SK-N-SH (cell line): Measurements from ENCODE around the gene TFF3. TPM values are rescaled to one million over a fixed set of nuclear protein-coding genes. Genes with fewer than 3 reads are reported as not detected.

Experiments used
- CTCF ChIA-PET: fragments of 300-600, 350-600 bp; formaldehyde crosslinking; extraction: SDS; loops from one replicate; lab custom pipeline; 2021; lab: Yijun Ruan, JAX
- POLR2A ChIA-PET: fragments of 350-600 bp; sonication (Branson Sonifier 250); formaldehyde crosslinking; extraction: SDS; loops from one replicate; lab custom pipeline; 2020; ENCODE audit warnings: antibody characterized with exemption, inconsistent platforms; lab: Yijun Ruan, JAX
- DNase-seq: peaks from one replicate; pipeline ENCODE4 v3.0.0; 2012
- H2AFZ ChIP-seq: fragments of 200-600 bp; sonication (generic); 2 replicates; pipeline ENCODE4 v1.8.1; 2016; ENCODE audit warnings: antibody characterized with exemption, mild to moderate bottlenecking, low read depth
- H3F3A ChIP-seq: fragments of 200-600 bp; sonication (generic); replicated peaks from 2 replicates; pipeline ENCODE3; 2016; ENCODE audit warnings: antibody characterized with exemption, mild to moderate bottlenecking; ENCODE audit not compliant: insufficient read depth
- H3K27ac ChIP-seq, 2 experiments: fragments of 200-500 bp in 1 of 2; fragments of 200-600 bp in 1 of 2; sonication (Bioruptor generic) in 1 of 2; sonication (generic), shearing (Covaris generic) in 1 of 2; 2 replicates each; pipeline versions ENCODE4 v1.5.1 to v1.6.1; 2014 to 2016; ENCODE audit warnings: low read depth in 2 of 2, inconsistent platforms in 1 of 2, low read length in 1 of 2, mild to moderate bottlenecking in 1 of 2, mixed read lengths in 1 of 2
- H3K27me3 ChIP-seq: fragments of 200-600 bp; sonication (generic), shearing (Covaris generic); 2 replicates; pipeline ENCODE4 v1.6.1; 2016; ENCODE audit warnings: mixed run types; ENCODE audit not compliant: insufficient read depth
- H3K36me3 ChIP-seq, 2 experiments: fragments of 200-500 bp in 1 of 2; fragments of 200-600 bp in 1 of 2; sonication (Bioruptor generic) in 1 of 2; sonication (generic) in 1 of 2; replicated peaks in 1 of 2; 2 replicates each; pipeline versions ENCODE3 to v1.5.1; 2014 to 2016; ENCODE audit warnings: low read length in 1 of 2, mild to moderate bottlenecking in 1 of 2; ENCODE audit not compliant: insufficient read depth in 2 of 2, control insufficient read depth in 1 of 2
- H3K4me1 ChIP-seq, 2 experiments: fragments of 200-500 bp in 1 of 2; fragments of 200-600 bp in 1 of 2; sonication (Bioruptor generic) in 1 of 2; sonication (generic), shearing (Covaris generic) in 1 of 2; 2 replicates each; pipeline versions ENCODE4 v1.5.1 to v1.6.1; 2014 to 2016; ENCODE audit warnings: low read depth in 1 of 2, low read length in 1 of 2, mixed run types in 1 of 2; ENCODE audit not compliant: insufficient read depth in 2 of 2, control insufficient read depth in 1 of 2
- H3K4me2 ChIP-seq: fragments of 200-600 bp; sonication (generic), shearing (Covaris generic); 2 replicates; pipeline ENCODE4 v1.6.1; 2017; ENCODE audit warnings: mixed run types
- H3K4me3 ChIP-seq, 2 experiments: fragments of 200-500 bp in 1 of 2; fragments of 200-600 bp in 1 of 2; sonication (Bioruptor generic) in 1 of 2; sonication (generic), shearing (Covaris generic) in 1 of 2; 2 replicates each; pipeline versions ENCODE4 v1.5.1 to v1.8.1; 2014 to 2016; ENCODE audit warnings: low read depth in 2 of 2, inconsistent platforms in 1 of 2, low read length in 1 of 2, mild to moderate bottlenecking in 1 of 2, mixed read lengths in 1 of 2, moderate library complexity in 1 of 2
- H3K79me2 ChIP-seq: fragments of 200-600 bp; sonication (generic); 2 replicates; pipeline ENCODE4 v1.8.1; 2017; ENCODE audit warnings: mild to moderate bottlenecking; ENCODE audit not compliant: insufficient read depth
- H3K9ac ChIP-seq: fragments of 200-600 bp; sonication (generic); 2 replicates; pipeline ENCODE4 v1.6.1; 2017; ENCODE audit warnings: mixed run types
- H3K9me2 ChIP-seq: fragments of 200-600 bp; sonication (generic); 2 replicates; pipeline ENCODE4 v1.6.1; 2017; ENCODE audit warnings: mixed run types
- H3K9me3 ChIP-seq: fragments of 200-600 bp; sonication (generic); 2 replicates; pipeline ENCODE4 v1.6.1; 2017; ENCODE audit warnings: mixed run types, mild to moderate bottlenecking, moderate library complexity
- H4K20me1 ChIP-seq: fragments of 200-600 bp; sonication (generic); 2 replicates; pipeline ENCODE4 v1.6.1; 2017; ENCODE audit warnings: mild to moderate bottlenecking, mixed run types; ENCODE audit not compliant: insufficient read depth
- EP300 ChIP-seq, 2 experiments: IDR thresholded peaks; 2 replicates each; pipeline versions ENCODE4 v1.4.0 to v1.6.1; 2012; ENCODE audit warnings: borderline replicate concordance in 1 of 2, low read depth in 1 of 2, low read length in 1 of 2
- EZH2phosphoT487 ChIP-seq: fragments of 200-600 bp; sonication (generic); IDR thresholded peaks from 2 replicates; pipeline ENCODE4 v1.6.1; 2017; ENCODE audit warnings: low read depth, mixed run types, mild to moderate bottlenecking, antibody characterized with exemption, moderate library complexity, borderline replicate concordance
- MEF2A ChIP-seq: IDR thresholded peaks from 2 replicates; pipeline ENCODE4 v1.4.0; 2012; ENCODE audit warnings: low read depth, borderline replicate concordance
- MXI1 ChIP-seq: IDR thresholded peaks from 2 replicates; pipeline ENCODE4 v1.6.1; 2012; ENCODE audit warnings: mild to moderate bottlenecking, low read depth, low read length, improper control_type of control experiment
- NFIC ChIP-seq: IDR thresholded peaks from 2 replicates; pipeline ENCODE4 v1.4.0; 2012; ENCODE audit warnings: borderline replicate concordance
- NRF1 ChIP-seq: IDR thresholded peaks from 2 replicates; pipeline ENCODE4 v1.6.1; 2012; ENCODE audit warnings: low read depth, mild to moderate bottlenecking, low read length
- POLR2AphosphoS5 ChIP-seq: IDR thresholded peaks from 2 replicates; pipeline ENCODE4 v1.6.1; 2012; ENCODE audit warnings: low read depth, low read length
- RAD21 ChIP-seq: IDR thresholded peaks from 2 replicates; pipeline ENCODE4 v1.6.1; 2012; ENCODE audit warnings: mild to moderate bottlenecking, low read length
- RXRA ChIP-seq: IDR thresholded peaks from 2 replicates; pipeline ENCODE4 v1.4.0; 2012; ENCODE audit warnings: low read depth, mild to moderate bottlenecking, borderline replicate concordance
- TCF12 ChIP-seq: IDR thresholded peaks from 2 replicates; pipeline ENCODE4 v1.4.0; 2012
- YY1 ChIP-seq: IDR thresholded peaks from 2 replicates; pipeline ENCODE4 v1.4.0; 2012; ENCODE audit warnings: low read depth, mild to moderate bottlenecking
- polyA plus RNA-seq, 3 experiments: library from polyadenylated mRNA; depleted of rRNA; stranded (reverse); fragments of >200 nt; gene quantifications; 2 replicates each; pipeline ENCODE4 v1.2.3, GENCODE V29; 2012
- TF ChIP-seq, protein P1 (sequence below): IDR thresholded peaks from 2 replicates; pipeline ENCODE4 v1.6.1; 2012; ENCODE audit warnings: mild to moderate bottlenecking, low read depth, low read length, moderate library complexity
- TF ChIP-seq, protein P2 (sequence below): fragments of 150-350 bp; IDR thresholded peaks from 2 replicates; pipeline ENCODE4 v1.6.1; 2017; ENCODE audit warnings: antibody characterized with exemption, low read length, low read depth, borderline replicate concordance

Gene TFF3
- polyA plus RNA-seq, 1 of the 3 experiments (the other 2 are of a cell fraction), result not detected

DNA sequence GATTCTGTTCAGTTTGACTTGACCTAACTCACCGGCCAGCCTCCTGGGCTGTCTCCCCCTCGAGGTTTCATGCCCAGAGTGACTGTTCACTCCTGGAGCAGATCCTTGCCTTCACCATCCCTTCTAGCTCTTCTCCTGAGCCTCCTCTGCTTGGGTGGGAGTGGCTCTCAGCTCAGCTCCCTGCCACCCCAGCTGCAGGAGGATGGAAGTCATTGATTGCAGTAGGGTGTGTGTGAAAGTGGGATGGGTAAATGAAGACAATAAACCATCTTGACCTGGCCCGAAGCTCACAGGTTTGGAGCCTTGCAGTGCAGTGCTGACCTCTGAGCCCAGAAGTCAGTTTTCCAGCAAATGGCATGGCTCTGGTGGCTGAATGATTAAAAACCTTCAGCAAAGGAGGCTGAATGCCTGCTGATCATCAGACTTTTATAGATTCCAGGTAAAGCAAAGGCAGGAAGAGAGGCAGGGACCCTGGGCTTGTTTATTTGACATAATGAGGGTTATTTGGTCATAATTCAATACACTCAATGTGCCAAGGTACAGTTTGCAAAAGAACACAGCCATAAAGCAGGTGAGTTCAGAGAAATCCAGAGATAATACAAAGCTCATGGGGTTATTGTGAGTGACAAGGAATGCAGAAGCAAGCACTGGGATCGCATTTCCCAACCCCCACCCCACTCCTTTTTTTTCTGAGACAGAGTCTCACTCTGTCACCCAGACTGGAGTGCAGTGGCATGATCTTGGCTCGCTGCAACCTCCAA, 17.5 kb upstream of the TFF3 start (continued):
- TF ChIP-seq, protein P1, sequence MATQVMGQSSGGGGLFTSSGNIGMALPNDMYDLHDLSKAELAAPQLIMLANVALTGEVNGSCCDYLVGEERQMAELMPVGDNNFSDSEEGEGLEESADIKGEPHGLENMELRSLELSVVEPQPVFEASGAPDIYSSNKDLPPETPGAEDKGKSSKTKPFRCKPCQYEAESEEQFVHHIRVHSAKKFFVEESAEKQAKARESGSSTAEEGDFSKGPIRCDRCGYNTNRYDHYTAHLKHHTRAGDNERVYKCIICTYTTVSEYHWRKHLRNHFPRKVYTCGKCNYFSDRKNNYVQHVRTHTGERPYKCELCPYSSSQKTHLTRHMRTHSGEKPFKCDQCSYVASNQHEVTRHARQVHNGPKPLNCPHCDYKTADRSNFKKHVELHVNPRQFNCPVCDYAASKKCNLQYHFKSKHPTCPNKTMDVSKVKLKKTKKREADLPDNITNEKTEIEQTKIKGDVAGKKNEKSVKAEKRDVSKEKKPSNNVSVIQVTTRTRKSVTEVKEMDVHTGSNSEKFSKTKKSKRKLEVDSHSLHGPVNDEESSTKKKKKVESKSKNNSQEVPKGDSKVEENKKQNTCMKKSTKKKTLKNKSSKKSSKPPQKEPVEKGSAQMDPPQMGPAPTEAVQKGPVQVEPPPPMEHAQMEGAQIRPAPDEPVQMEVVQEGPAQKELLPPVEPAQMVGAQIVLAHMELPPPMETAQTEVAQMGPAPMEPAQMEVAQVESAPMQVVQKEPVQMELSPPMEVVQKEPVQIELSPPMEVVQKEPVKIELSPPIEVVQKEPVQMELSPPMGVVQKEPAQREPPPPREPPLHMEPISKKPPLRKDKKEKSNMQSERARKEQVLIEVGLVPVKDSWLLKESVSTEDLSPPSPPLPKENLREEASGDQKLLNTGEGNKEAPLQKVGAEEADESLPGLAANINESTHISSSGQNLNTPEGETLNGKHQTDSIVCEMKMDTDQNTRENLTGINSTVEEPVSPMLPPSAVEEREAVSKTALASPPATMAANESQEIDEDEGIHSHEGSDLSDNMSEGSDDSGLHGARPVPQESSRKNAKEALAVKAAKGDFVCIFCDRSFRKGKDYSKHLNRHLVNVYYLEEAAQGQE, result no peak

DNA sequence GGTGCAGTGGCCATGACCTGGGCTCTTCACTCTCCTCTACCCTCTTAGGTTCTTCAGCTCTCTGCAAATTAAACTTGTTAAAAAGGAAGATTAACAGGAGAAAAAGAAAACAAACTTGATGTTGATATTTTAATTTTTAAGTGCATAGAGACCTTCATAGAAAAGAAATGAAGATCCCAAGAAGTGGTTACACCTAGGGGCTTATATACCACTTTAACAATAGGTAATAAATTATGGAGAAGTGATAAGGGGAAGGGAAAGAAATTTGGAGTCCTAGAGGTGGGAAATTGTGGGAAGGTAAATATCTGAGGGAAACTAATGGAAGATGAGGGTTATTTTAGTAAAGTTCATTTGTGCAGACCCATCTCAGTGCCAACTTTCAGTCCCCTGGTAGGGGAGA, 16.5 kb upstream of the TFF3 start:
- H3K9ac ChIP-seq, result no peak overlapping the region
- no peak overlapping the region for H2AFZ ChIP-seq
- no peaks in the 10 kb centered on the region for H3K36me3 ChIP-seq
- no peak for TF ChIP-seq EZH2phosphoT487
- no peak for TF ChIP-seq TCF12
- TF ChIP-seq NRF1, result no peak
- TF ChIP-seq RAD21, result no peak
- TF ChIP-seq MEF2A, result no peak
- no peak for TF ChIP-seq EP300 (IDR thresholded peaks at IDR 0.05; ENCODE audit: borderline replicate concordance in 1 of 2, low read depth in 1 of 2, low read length in 1 of 2)
- TF ChIP-seq YY1, result no peak
- no peak for TF ChIP-seq NFIC
- TF ChIP-seq, protein P2, sequence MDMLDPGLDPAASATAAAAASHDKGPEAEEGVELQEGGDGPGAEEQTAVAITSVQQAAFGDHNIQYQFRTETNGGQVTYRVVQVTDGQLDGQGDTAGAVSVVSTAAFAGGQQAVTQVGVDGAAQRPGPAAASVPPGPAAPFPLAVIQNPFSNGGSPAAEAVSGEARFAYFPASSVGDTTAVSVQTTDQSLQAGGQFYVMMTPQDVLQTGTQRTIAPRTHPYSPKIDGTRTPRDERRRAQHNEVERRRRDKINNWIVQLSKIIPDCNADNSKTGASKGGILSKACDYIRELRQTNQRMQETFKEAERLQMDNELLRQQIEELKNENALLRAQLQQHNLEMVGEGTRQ, result no peak
- no peak for TF ChIP-seq POLR2AphosphoS5
- TF ChIP-seq RXRA, result no peak
- no peak for TF ChIP-seq MXI1
- TF ChIP-seq, all 33 proteins: peak for 0
- no peaks in the 10 kb centered on the region for H3K9me3 ChIP-seq
- no peaks in the 10 kb centered on the region for H3K9me2 ChIP-seq
- ChIA-PET POLR2A (no interaction called here), CTCF (interaction anchor here (2.1 kb wide), 1 partner anchor 22 kb away, joined by 10 read pairs; no protein-coding TSS in a partner anchor)
- no peaks in the 10 kb centered on the region for H3K79me2 ChIP-seq
- no peak overlapping the region for H3K4me3 ChIP-seq
- no peaks in the 10 kb centered on the region for H4K20me1 ChIP-seq
- no peak for DNase-seq
- no peak overlapping the region for H3K27ac ChIP-seq
- no peaks in the 10 kb centered on the region for H3F3A ChIP-seq
- no peak overlapping the region for H3K4me2 ChIP-seq
- H3K27me3 ChIP-seq, result no peaks in the 10 kb centered on the region
- no peaks in the 10 kb centered on the region for H3K4me1 ChIP-seq
